Loucy (cell line): ENCODE data around the gene RUSC2.

ENCODE experiments used
- EZH2phosphoT487 ChIP-seq: fragments of 200-600 bp; IDR thresholded peaks from 2 replicates; pipeline ENCODE4 v1.6.1; 2018; ENCODE audit warnings: antibody characterized with exemption, mild to moderate bottlenecking, moderate library complexity, borderline replicate concordance
- TF ChIP-seq, protein P1 (sequence below): fragments of 200-600 bp; sonication (generic); conservative IDR thresholded peaks from 2 replicates; pipeline ENCODE4 v1.5.1; 2014; ENCODE audit warnings: mild to moderate bottlenecking, antibody characterized with exemption, low read length

DNA sequence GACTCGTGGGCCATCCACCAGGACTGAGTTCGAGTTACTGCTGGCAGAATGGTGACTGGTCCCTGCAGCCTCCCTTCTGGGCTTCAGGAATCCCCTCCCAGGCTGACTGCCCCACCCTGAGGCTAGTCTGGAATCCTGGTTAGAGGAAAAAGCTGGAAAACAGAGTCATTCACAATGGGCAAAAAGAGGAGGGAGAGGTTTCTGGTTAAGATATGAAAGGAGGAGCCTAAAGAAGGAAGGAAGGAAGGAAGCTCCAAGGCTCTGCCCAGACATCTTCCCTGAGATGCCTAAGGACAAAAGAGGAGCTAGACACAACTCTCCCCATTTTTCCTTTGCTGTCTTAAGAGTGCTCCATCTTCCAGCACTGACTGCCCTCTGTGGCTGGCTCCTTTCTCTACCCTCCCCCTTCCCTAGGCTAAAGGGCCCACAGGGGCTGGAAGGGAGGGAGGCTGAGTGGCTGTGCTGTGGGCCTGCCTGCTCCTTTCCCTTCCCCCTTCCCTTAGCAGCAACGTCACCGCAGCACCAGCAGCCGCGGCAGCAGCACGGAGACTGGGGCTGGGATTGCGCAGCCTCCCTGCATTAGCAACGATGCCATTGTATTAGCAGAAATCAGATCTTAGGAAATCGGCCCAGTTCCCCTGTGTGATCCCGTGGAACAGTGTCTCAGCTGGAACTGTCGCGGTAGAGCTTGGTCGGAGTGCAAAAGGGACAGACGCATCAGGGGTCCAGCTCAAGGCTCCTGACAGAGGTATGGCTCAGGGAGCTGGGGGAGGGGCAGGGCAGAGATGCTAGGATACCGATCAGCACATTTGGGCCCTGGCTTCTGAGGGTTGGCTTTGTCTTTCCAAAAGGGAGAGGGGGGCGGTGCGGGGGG, 48.7 kb downstream of the RUSC2 start:
- TF ChIP-seq, protein P1, sequence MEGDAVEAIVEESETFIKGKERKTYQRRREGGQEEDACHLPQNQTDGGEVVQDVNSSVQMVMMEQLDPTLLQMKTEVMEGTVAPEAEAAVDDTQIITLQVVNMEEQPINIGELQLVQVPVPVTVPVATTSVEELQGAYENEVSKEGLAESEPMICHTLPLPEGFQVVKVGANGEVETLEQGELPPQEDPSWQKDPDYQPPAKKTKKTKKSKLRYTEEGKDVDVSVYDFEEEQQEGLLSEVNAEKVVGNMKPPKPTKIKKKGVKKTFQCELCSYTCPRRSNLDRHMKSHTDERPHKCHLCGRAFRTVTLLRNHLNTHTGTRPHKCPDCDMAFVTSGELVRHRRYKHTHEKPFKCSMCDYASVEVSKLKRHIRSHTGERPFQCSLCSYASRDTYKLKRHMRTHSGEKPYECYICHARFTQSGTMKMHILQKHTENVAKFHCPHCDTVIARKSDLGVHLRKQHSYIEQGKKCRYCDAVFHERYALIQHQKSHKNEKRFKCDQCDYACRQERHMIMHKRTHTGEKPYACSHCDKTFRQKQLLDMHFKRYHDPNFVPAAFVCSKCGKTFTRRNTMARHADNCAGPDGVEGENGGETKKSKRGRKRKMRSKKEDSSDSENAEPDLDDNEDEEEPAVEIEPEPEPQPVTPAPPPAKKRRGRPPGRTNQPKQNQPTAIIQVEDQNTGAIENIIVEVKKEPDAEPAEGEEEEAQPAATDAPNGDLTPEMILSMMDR: no peak
- no peak for TF ChIP-seq EZH2phosphoT487
